AG09319 (cell line): ENCODE measurements around the gene SPG7.
A peak's percentile ranks its signal among the peaks of the same experiment; 100 is the strongest.

Source experiments
- DNase-seq: peaks from one replicate; pipeline ENCODE4 v3.0.0-alpha.2; 2010; ENCODE audit warnings: low read depth; ENCODE audit errors: extremely low read depth
- CTCF ChIP-seq: IDR thresholded peaks from 2 replicates; pipeline ENCODE4 v1.5.1; 2011; ENCODE audit warnings: low read depth, mild to moderate bottlenecking, inconsistent platforms, low read length, moderate library complexity

The SPG7 gene

GRCh38 chr16:89581045-89581695 is 73.0 kb downstream of the SPG7 start:
- TF ChIP-seq CTCF, result no peak
- DNase-seq, result peak; percentile 79

DNA sequence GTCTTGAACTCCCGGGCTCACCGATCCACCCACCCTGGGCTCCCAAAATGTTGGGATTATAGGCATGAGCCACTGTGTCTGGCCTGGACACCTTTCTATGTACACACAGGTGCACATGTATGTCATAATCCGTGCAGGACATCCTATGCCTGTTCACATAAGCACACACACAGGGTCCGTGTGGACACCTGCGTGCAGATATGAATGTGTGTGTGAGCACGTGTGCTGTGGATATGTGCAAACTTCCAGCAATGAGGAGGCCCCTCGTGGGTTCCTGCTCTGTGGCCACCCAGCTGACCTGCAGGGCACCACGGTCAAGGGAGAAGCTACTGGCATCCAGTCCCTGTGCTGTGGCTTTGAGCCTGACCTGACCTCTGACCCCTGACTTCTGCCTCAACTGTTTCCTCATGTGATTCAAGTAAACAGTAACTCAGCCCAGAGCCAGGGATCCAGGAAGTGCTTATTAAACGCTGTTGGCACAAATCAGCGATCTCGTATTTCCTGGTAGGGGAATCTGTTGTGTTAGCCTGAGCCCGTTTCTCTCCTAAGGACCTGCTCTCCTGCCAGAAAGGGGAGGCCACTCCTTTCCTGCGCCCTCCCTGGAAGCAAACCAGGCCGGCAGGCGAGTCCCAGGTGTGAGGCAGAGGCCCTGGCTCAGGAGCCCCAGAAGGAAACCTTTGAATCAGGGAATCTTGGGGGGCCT is 73.8 kb downstream of the SPG7 start:
- peak; percentile 48 for DNase-seq
- TF ChIP-seq CTCF, result no peak

- no peak for TF ChIP-seq CTCF
- no peak for DNase-seq
Measured at GRCh38 chr16:89582614-89583196, 74.5 kb downstream of the SPG7 start.

GRCh38 chr16:89583197-89583894 is 75.1 kb downstream of the SPG7 start:
- no peak for DNase-seq
- no peak for TF ChIP-seq CTCF

GRCh38 chr16:89583895-89584644 is 75.9 kb downstream of the SPG7 start:
- DNase-seq, result no peak
- no peak for TF ChIP-seq CTCF

GRCh38 chr16:89584768-89585549 is 76.8 kb downstream of the SPG7 start:
- TF ChIP-seq CTCF, result no peak

More at GRCh38 chr16:89584768-89585549, 76.8 kb downstream of the SPG7 start:
- no peak for DNase-seq
